Neural cell (in vitro differentiated cells): ENCODE measurements around the gene INPP5D.

Source experiments
- CTCF ChIP-seq: fragments of 450-650 bp; IDR thresholded peaks from 2 replicates; pipeline ENCODE4 v1.5.1; 2014; ENCODE audit warnings: antibody characterized with exemption, mild to moderate bottlenecking, moderate library complexity; ENCODE audit not compliant: poor library complexity, severe bottlenecking
- EZH2 ChIP-seq: fragments of 200-600, 300-800 bp; shearing (Covaris generic), sonication (generic); IDR thresholded peaks from 2 replicates; pipeline ENCODE4 v1.6.1; 2014; ENCODE audit warnings: antibody characterized with exemption, low read length, borderline replicate concordance, mild to moderate bottlenecking; ENCODE audit not compliant: insufficient read depth, poor library complexity, severe bottlenecking
- POLR2AphosphoS5 ChIP-seq: IDR thresholded peaks from 2 replicates; pipeline ENCODE4 v1.6.1; 2012
- TF ChIP-seq, protein P1 (sequence below): IDR thresholded peaks from 2 replicates; pipeline ENCODE4 v1.6.1; 2012; ENCODE audit warnings: borderline replicate concordance

DNA sequence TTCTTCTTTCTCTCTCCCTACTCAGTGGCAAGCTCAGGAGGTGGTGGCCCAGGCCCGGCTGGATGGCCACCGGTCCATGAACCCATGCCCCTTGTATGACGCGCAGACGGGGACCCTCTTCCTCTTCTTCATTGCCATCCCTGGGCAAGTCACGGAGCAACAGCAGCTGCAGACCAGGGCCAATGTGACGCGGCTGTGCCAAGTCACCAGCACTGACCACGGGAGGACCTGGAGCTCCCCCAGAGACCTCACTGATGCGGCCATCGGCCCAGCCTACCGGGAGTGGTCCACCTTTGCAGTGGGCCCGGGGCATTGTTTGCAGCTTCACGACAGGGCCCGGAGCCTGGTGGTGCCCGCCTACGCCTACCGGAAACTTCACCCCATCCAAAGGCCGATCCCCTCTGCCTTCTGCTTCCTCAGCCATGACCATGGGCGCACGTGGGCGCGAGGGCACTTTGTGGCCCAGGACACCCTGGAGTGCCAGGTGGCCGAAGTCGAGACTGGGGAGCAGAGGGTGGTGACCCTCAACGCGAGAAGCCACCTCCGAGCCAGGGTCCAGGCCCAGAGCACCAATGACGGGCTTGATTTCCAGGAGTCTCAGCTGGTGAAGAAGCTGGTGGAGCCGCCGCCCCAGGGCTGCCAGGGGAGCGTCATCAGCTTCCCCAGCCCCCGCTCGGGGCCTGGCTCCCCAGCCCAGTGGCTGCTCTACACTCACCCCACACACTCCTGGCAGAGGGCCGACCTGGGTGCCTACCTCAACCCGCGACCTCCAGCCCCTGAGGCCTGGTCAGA lies 25.9 kb upstream of the INPP5D start:
- TF ChIP-seq, protein P1, sequence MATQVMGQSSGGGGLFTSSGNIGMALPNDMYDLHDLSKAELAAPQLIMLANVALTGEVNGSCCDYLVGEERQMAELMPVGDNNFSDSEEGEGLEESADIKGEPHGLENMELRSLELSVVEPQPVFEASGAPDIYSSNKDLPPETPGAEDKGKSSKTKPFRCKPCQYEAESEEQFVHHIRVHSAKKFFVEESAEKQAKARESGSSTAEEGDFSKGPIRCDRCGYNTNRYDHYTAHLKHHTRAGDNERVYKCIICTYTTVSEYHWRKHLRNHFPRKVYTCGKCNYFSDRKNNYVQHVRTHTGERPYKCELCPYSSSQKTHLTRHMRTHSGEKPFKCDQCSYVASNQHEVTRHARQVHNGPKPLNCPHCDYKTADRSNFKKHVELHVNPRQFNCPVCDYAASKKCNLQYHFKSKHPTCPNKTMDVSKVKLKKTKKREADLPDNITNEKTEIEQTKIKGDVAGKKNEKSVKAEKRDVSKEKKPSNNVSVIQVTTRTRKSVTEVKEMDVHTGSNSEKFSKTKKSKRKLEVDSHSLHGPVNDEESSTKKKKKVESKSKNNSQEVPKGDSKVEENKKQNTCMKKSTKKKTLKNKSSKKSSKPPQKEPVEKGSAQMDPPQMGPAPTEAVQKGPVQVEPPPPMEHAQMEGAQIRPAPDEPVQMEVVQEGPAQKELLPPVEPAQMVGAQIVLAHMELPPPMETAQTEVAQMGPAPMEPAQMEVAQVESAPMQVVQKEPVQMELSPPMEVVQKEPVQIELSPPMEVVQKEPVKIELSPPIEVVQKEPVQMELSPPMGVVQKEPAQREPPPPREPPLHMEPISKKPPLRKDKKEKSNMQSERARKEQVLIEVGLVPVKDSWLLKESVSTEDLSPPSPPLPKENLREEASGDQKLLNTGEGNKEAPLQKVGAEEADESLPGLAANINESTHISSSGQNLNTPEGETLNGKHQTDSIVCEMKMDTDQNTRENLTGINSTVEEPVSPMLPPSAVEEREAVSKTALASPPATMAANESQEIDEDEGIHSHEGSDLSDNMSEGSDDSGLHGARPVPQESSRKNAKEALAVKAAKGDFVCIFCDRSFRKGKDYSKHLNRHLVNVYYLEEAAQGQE: no peak
- TF ChIP-seq POLR2AphosphoS5 (no peak), CTCF (no peak), EZH2 (no peak)
